Erythroblast (primary cell): ENCODE results near the gene EDEM1.

Experiments
- DNase-seq, 2 experiments: peaks; one replicate each; lab custom pipeline; 2025; lab: John Stamatoyannopoulos, UW
- GATA1 ChIP-seq: IDR thresholded peaks from 2 replicates; pipeline ENCODE4 v1.6.1; 2011; ENCODE audit warnings: low read depth, mild to moderate bottlenecking, control low read depth, low read length, moderate library complexity
- POLR2A ChIP-seq: IDR thresholded peaks from 2 replicates; pipeline ENCODE4 v1.6.1; 2011; ENCODE audit warnings: mild to moderate bottlenecking, low read length

Gene EDEM1

DNA sequence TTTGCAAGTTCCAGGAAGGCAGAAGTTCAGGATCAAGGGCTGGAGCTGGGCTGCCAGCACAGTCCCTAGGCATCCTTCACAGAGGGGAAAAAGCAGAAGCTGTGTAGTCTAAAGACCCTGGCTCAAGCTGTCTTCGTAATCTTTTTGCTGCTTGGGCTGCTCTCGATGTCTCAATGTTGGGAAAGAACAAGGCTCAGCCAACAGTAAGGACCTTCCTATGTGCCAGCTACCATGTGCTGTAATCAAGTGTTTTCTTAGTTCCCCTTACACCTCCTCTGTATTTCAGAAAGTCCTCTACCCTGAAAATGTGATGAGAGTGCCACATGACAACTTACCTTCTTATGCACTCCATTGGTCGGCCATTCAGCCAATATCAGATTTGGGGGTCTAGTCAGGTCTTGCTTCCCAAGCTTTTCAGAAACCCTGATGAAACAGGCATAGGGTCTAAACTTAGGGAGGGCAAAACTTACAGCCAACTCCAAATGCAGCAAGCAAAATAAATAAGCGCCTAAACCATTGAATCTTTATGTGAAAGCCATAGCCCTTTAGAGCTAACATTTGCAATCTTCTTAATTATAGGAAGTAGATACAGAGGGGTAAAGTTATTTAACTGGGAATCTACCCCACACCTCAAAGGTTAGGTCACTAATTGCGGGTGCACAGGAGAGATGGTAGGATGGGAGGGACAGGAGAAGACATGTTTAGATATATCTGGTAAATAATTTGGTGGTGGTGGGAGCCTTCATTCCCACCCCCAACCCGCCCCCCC, 1.2 kb upstream of the EDEM1 start:
- TF ChIP-seq POLR2A (no peak), GATA1 (no peak)
- DNase-seq: peak; percentile 30 to 44

DNA sequence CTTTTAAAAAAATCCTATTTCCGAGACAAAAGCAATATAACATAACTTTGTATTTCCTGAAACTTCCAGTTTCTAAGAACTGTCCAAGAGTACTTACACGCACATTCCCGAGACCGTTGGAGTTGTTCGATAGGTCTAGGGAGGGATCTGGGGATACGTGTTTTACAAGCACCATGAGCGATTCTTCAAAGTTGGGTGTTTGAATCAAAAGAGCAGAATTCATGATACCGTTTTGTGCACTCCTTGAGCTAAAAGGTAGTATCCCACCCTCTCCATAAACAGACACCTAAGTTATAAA, 700 bp upstream of the EDEM1 start:
- no peak for TF ChIP-seq GATA1
- TF ChIP-seq POLR2A: no peak
- peak in 1 of 2 experiments; percentile 42 for DNase-seq

- DNase-seq: peak; percentile 65 to 73
- peak; percentile 6 for TF ChIP-seq POLR2A
- no peak for TF ChIP-seq GATA1
Measured at GRCh38 chr3:5187920-5188418, 462 bp downstream of the EDEM1 start.

- DNase-seq: peak; percentile 69 to 72
- TF ChIP-seq POLR2A (peak; percentile 18), GATA1 (no peak)
Measured at GRCh38 chr3:5188419-5189221, 1.1 kb downstream of the EDEM1 start.

- TF ChIP-seq GATA1: no peak
- no peak for TF ChIP-seq POLR2A
- no peak for DNase-seq
Measured at GRCh38 chr3:5190147-5190791, 2.8 kb downstream of the EDEM1 start.

DNA sequence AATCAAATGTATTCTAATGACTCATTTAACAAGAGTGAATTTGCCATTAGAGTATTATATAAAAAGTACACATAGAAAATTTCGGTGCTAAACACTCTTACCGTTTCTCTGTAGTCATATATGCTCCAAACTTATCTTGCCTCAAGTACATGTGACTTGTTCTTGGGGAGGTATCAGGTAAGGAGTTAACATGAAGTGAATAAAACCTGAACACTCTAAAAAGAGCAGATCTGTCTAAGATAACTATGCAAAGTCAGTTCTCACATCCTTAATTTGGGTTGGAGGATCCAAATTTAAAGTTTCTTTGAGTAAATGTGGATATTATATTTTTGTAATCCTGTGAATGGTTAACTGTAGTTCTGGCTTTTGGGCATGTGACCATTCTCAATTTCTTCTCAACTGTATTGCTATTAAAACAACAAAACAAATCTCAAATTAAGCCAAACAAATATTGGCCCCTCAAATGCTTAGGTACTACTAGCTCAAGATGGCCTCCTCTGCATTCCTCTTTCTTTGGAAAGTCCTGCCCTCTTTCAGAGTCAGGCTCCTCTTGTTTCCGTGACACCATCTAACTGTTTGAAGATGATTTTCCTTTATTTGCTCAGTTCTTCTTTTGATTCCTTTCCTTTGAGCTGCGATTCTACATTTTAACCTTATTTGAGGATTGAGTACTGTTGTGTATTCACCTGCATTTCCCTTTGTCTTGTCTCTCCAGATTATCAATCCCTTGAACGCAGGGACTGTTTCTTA, 4.2 kb downstream of the EDEM1 start:
- no peak for TF ChIP-seq GATA1
- no peak for TF ChIP-seq POLR2A
- DNase-seq: no peak

- no peak for TF ChIP-seq GATA1
- TF ChIP-seq POLR2A: no peak
- peak in 1 of 2 experiments; percentile 12 for DNase-seq
Measured at GRCh38 chr3:5192571-5193365, 5.3 kb downstream of the EDEM1 start.

GRCh38 chr3:5194341-5194740, 6.8 kb downstream of the EDEM1 start:
- no peak for TF ChIP-seq GATA1
- DNase-seq: no peak

DNA sequence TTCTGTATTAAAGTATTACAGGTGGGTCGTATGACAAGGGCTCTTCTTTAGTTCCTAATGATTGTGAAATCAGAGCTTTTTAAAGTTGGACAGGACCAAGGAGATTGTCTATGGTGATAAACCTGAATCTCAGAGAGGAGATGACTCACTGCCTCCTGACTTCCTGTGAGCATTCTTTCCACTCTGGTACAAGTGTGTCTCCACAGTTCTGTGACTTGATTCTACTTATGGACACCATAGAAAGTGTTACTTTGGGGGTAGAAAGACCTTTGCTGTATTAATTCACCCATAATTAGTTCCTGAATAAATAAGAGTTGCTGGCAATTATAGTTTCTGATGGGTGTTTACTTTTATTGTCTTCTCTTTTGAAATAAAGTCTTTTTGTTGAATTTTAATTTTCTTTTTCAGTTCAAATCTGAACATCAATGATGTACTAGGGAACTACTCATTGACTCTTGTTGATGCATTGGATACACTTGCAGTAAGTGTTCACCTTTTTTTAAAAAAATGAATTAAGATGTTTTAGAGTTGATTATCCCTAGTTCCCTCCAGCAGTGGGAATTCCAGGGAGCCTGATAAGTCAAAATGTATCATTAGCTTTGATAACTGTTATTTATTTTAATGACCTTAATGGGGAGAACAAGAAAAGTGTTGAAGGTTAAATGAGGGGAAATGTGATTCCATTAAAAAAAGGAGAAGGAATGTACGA, 7.4 kb downstream of the EDEM1 start:
- no peak for TF ChIP-seq POLR2A
- TF ChIP-seq GATA1: peak; percentile 24
- DNase-seq: peak; percentile 38 to 72

DNA sequence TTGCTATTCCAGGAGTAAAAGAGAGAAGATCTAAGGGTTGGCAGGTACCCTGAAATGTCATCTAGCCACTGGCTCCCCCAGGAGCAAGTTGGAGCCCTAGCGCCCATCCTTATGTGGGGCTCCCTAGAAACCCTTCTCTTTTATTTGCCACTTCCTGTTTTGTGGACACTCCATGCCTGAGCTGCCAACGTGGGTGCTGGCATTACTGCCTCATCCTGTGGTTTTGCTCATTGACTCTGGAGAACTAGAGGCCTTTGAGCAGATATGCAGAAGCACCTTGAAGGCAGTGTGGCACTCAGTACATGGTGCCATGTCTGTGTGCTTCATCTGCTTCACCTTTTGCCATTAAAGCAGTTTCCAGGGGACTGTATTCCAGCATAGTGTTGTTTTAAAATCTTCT, 8.1 kb downstream of the EDEM1 start:
- DNase-seq: no peak
- TF ChIP-seq GATA1 (no peak), POLR2A (no peak)

DNA sequence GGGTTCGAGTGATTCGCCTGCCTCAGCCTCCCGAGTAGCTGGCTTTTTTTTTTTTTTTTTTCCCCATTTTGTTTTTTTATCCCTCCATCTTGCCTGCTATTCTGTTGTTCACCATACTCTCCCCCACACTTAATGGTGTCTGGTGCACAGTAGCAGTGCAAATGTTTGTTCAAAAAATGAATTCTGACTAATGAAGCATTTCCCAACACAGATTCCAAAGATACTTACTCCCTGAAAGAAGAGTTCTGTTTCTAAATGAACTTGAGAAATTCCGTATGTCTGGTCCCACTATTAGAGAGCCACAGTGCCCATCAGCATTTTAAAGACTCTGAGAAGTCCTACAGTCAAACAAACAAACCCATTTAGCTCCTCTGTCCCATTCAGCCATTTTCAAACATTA, 9.5 kb downstream of the EDEM1 start:
- TF ChIP-seq POLR2A (no peak), GATA1 (no peak)
- no peak for DNase-seq

GRCh38 chr3:5197470-5198312, 10.2 kb downstream of the EDEM1 start:
- TF ChIP-seq POLR2A (no peak), GATA1 (no peak)
- peak; percentile 72 to 84 for DNase-seq
